Kidney epithelial cell (primary cell): ENCODE data around the gene ROR2. TPM values are rescaled to one million over a fixed set of nuclear protein-coding genes. Genes with fewer than 3 reads are reported as not detected.
"Not testable (repeated sequence)": the region's sequence is repeated elsewhere in the genome, so short reads cannot be mapped to it uniquely, and the experiment has no call there.

Experiments
- DNase-seq: peaks from one replicate; pipeline ENCODE4 v3.0.0-alpha.2; 2010; ENCODE audit warnings: low read depth
- H3K27me3 ChIP-seq: 2 replicates; pipeline ENCODE4 v1.6.0; 2011; ENCODE audit warnings: low read length; ENCODE audit not compliant: control insufficient read depth, insufficient read depth
- H3K36me3 ChIP-seq: 2 replicates; pipeline ENCODE4 v1.5.1; 2011; ENCODE audit warnings: low read length; ENCODE audit not compliant: control insufficient read depth, insufficient read depth
- H3K4me3 ChIP-seq: 2 replicates; pipeline ENCODE4 v1.5.1; 2011; ENCODE audit warnings: low read depth, mild to moderate bottlenecking, control low read depth, low read length
- total RNA-seq: library from RNA; depleted of rRNA; stranded (reverse); fragments of >200 nt; gene quantifications from 2 replicates; pipeline ENCODE4 v1.2.3, GENCODE V29; 2015
- TF ChIP-seq, protein P1 (sequence below): IDR thresholded peaks from 2 replicates; pipeline ENCODE4 v1.5.1; 2011; ENCODE audit warnings: mild to moderate bottlenecking, moderate library complexity, low read length, control low read depth, inconsistent platforms; ENCODE audit not compliant: insufficient read depth, poor library complexity, severe bottlenecking

The ROR2 gene
- total RNA-seq, 1 donor from 2014 or later = 1.2 TPM

- no peak overlapping the region for H3K4me3 ChIP-seq
- H3K27me3 ChIP-seq = no peaks in the 10 kb centered on the region
- TF ChIP-seq, protein P1, sequence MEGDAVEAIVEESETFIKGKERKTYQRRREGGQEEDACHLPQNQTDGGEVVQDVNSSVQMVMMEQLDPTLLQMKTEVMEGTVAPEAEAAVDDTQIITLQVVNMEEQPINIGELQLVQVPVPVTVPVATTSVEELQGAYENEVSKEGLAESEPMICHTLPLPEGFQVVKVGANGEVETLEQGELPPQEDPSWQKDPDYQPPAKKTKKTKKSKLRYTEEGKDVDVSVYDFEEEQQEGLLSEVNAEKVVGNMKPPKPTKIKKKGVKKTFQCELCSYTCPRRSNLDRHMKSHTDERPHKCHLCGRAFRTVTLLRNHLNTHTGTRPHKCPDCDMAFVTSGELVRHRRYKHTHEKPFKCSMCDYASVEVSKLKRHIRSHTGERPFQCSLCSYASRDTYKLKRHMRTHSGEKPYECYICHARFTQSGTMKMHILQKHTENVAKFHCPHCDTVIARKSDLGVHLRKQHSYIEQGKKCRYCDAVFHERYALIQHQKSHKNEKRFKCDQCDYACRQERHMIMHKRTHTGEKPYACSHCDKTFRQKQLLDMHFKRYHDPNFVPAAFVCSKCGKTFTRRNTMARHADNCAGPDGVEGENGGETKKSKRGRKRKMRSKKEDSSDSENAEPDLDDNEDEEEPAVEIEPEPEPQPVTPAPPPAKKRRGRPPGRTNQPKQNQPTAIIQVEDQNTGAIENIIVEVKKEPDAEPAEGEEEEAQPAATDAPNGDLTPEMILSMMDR = no peak
- no peak for DNase-seq
- H3K36me3 ChIP-seq = no peaks in the 10 kb centered on the region
Observed at GRCh38 chr9:91915524-91916263, 34.3 kb downstream of the ROR2 start.

- H3K27me3 ChIP-seq = no peaks in the 10 kb centered on the region
- no peak overlapping the region for H3K4me3 ChIP-seq
- TF ChIP-seq, protein P1 = no peak
- no peak for DNase-seq
- H3K36me3 ChIP-seq = no peaks in the 10 kb centered on the region
Observed at GRCh38 chr9:91914937-91915336, 35.1 kb downstream of the ROR2 start.

GRCh38 chr9:91914404-91914803 lies 35.6 kb downstream of the ROR2 start:
- DNase-seq = no peak
- TF ChIP-seq, protein P1 = no peak

DNA sequence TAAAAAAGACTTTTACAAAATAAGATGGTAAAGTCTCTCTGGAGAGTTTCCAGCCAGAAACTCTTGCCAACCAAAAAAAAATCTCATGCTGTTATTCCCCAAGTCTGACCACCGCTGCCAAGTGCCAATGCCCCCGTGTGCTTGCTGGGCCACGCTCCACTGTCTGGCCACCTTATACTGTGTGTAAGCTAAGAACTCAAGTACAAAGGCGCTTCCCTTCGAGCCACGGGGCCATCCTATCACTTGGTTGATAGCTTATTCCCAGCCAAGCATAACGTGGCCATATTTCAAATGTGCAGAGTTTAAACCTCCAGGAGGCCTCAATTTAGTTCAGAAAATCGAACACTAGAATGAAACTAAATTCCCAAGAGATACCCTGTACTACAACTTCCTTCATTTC lies 36.0 kb downstream of the ROR2 start:
- no peaks in the 10 kb centered on the region for H3K27me3 ChIP-seq
- no peak overlapping the region for H3K4me3 ChIP-seq
- DNase-seq = no peak
- TF ChIP-seq, protein P1 = no peak
- H3K36me3 ChIP-seq = no peaks in the 10 kb centered on the region

More at GRCh38 chr9:91914404-91914803, 35.6 kb downstream of the ROR2 start:
- no peaks in the 10 kb centered on the region for H3K27me3 ChIP-seq
- H3K4me3 ChIP-seq = no peak overlapping the region
- no peaks in the 10 kb centered on the region for H3K36me3 ChIP-seq

DNA sequence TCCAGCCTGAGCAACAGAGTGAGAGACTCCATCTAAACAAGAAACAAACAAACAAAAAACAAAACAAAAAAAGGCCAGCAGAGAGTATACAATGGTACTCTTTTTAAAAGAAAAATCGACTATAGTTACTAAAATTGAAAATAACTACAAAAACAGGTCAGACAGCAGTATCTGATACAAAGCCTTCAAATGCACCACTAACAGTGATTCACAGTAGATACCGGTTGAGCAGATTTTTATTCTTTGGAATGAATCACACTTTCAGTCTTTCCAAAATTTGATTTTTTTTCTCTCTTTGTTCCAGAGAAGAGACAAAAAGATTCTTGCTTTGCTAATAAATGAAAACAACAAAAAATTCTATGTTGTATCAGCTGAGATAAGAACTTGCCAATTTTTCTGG lies 36.9 kb downstream of the ROR2 start:
- TF ChIP-seq, protein P1 = no peak
- Histone ChIP-seq H3K27me3 (no peaks in the 10 kb centered on the region), H3K36me3 (no peaks in the 10 kb centered on the region), H3K4me3 (no peak overlapping the region)
- no peak for DNase-seq

DNA sequence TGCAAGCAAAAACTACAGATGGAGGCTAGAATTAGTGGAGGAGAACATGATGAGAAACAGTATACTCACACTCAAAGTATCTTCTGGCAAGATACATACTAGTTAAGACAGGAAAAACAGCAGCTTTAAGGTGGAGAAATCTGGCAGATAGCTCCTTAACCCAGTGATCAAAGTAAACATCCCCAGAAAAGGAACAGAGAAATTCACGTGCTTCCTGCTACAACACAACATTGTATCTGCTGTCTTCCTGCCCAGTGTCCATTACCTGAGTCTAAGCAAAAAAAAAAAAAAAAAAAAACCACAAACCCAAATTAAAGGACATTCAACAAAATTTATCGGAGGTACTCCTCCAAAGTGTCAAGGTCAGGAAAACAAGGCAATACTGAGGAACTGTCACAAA lies 38.4 kb downstream of the ROR2 start:
- TF ChIP-seq, protein P1 = no peak
- no peaks in the 10 kb centered on the region for H3K36me3 ChIP-seq
- no peaks in the 10 kb centered on the region for H3K27me3 ChIP-seq
- no peak for DNase-seq
- no peak overlapping the region for H3K4me3 ChIP-seq

- not testable (repeated sequence) for H3K27me3 ChIP-seq, H3K36me3 ChIP-seq, H3K4me3 ChIP-seq, DNase-seq
Observed at GRCh38 chr9:91909256-91909655, 40.8 kb downstream of the ROR2 start.
